HFF-Myc (cell line): ENCODE data around the gene C1orf21.

ENCODE experiments used
- DNase-seq: peaks from one replicate; pipeline ENCODE4 v3.0.0-alpha.2; 2011; ENCODE audit warnings: low read depth; ENCODE audit errors: extremely low read depth
- H3K4me3 ChIP-seq: replicated peaks from 2 replicates; pipeline ENCODE4 v1.5.1; 2011; ENCODE audit warnings: low read depth, mild to moderate bottlenecking, control low read depth, low read length
- TF ChIP-seq, protein P1 (sequence below): IDR thresholded peaks from 2 replicates; pipeline ENCODE4 v1.5.1; 2012; ENCODE audit warnings: mild to moderate bottlenecking, low read depth, low read length, control low read depth; ENCODE audit errors: missing control alignments

The C1orf21 gene

DNA sequence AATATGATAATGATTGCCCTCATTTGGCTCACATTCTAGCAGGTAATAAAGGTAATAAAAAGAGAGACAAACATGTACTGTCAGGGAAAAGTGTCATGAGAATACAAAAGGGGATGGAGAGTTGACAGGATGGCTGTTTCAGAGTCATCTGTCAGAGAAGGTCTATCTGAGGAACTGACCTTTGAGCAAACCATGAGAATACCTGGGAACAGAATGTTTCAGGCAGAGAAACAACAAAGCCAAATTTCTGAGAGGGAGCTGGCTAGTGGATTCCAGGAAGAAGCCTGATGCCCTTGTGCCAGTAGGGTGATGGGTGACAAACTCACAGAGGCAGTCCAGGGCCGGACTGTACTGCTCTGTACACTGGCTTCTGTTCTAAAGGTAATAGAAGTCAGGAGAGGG is 107.2 kb downstream of the C1orf21 start:
- TF ChIP-seq, protein P1, sequence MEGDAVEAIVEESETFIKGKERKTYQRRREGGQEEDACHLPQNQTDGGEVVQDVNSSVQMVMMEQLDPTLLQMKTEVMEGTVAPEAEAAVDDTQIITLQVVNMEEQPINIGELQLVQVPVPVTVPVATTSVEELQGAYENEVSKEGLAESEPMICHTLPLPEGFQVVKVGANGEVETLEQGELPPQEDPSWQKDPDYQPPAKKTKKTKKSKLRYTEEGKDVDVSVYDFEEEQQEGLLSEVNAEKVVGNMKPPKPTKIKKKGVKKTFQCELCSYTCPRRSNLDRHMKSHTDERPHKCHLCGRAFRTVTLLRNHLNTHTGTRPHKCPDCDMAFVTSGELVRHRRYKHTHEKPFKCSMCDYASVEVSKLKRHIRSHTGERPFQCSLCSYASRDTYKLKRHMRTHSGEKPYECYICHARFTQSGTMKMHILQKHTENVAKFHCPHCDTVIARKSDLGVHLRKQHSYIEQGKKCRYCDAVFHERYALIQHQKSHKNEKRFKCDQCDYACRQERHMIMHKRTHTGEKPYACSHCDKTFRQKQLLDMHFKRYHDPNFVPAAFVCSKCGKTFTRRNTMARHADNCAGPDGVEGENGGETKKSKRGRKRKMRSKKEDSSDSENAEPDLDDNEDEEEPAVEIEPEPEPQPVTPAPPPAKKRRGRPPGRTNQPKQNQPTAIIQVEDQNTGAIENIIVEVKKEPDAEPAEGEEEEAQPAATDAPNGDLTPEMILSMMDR: no peak
- no peak overlapping the region for H3K4me3 ChIP-seq
- DNase-seq: no peak

DNA sequence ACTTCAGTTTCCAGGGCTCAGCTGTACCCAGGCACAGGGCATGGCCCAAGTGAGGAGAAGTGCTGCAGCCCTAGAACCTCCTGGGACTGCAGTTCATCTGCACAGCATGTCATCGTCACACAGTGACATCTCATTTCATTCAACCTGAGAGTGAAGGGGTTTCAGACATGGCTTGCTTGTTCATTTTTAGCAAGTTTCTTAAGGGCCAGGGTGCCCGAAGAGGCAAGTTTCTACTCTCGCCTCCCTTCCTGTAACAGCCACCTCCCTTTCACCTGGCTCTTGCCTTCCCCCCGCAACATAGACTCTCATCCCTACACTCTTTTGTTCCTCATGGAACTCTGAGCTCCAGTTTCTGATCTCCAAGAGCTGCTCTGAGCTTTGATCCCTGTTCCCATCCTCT is 108.1 kb downstream of the C1orf21 start:
- TF ChIP-seq, protein P1: no peak
- DNase-seq: no peak
- H3K4me3 ChIP-seq: no peak overlapping the region

DNA sequence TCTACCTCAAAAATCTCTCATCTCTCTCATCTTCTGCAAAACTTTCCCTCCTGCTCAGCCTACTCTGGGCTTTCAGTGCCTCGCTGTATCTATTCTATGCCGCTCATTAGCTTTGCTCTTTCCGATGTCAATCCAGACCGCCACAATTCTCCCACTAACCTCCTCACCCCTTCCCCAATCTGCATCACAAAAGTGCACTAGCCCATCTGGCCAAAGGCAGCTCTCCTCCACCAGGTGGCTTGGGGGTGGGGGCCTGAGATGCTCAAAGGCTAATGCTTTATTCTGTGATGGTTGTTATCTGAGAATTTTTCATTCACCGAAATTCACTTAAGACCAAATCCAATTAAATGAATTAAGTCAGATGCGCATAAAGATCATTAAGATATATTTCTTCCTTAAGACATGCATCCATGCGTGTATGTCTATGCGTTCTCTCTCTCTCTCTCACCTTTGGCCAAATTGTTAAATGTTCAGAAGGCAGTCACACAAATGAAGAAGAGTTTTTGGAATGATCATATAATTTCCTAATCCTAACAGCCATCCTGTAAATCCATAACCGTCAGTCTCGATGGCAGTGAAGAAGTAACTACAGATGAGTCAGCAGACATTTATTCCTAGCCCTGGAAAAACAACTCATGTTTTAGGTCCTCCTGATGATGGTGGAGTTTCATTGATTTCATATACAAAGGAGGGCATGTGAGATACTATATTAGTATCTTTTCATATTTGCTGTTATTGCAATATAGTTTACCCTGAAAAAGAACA is 111.3 kb downstream of the C1orf21 start:
- TF ChIP-seq, protein P1: no peak
- H3K4me3 ChIP-seq: no peak overlapping the region
- DNase-seq: no peak

DNA sequence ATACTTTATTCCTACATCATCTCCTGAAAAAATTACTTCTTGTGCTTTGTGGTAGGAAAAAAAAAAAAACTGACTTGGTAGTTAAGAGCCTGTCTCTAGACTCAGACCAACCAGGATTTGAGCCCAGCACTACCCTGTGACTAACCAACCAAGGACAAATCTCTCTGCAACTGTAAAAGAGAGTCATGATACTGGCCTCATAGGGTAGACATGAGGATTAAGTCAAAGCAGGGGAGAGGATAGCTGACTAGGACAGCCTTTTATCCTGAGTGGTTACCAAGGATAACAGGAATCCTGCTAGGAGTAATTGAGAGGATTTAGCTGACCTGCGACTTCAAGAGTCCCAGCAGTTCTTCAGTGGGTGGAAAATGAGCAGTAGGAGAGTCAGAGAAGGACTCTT is 112.8 kb downstream of the C1orf21 start:
- TF ChIP-seq, protein P1: no peak
- no peak overlapping the region for H3K4me3 ChIP-seq
- DNase-seq: no peak

DNA sequence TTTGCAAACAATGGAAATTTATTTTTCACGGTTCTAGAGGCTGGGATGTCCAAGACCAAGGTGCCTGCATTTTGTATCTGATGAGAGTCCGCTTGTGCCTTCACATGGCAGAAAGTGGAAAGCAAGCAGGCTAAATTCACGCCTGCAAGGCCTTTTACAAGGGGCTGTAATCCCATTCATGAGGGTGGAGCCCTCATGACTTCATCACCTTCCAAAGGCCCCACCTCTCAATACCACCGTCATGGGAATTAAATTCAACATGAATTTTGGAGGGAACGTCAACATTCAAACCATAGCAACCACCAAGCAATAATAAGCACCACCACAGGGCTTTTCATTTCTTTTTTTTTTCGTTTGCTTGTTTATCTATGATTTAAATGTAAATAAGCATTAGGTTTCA is 115.3 kb downstream of the C1orf21 start:
- no peak for DNase-seq
- no peak overlapping the region for H3K4me3 ChIP-seq
- TF ChIP-seq, protein P1: no peak

DNA sequence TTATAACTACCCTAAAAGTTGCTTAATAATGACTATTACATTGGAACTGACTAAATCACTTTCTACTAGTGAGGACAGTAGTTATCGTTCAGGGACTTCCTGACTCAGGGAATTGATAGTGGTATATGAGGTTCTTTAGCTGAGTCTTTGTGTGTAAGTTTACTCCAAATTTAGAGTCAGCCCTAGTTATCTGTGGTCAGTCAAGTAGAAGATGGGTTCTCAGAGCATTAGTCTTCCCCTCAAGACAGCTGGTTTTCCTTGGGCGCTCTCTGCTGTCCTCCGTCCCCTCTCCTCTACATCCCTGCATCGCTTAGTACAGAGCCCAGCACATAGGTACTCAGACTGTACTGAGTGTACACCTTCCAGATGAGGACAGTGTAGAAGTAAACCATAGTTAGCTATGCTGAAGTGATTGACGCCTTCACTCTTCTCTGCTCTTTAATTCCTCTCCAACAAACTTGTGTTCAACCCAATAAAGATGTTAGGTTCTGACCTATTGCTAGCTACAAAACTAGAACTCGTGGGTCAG is 116.5 kb downstream of the C1orf21 start:
- TF ChIP-seq, protein P1: no peak
- DNase-seq: no peak
- H3K4me3 ChIP-seq: no peak overlapping the region
